Calu3 (cell line): ENCODE data around the gene KCTD2. TPM values are rescaled to one million over a fixed set of nuclear protein-coding genes. Genes with fewer than 3 reads are reported as not detected.

ENCODE experiments used
- BruUV-seq: library from RNA; stranded (reverse); fragments of 400-500 nt; replicated peaks from 2 replicates; lab custom pipeline; 2021; lab: Mats Ljungman, UMichigan
- CTCF ChIA-PET: fragments of 300-600 bp; sonication (Branson Sonifier 250); formaldehyde crosslinking; loops from one replicate; lab custom pipeline; 2022; ENCODE audit warnings: antibody characterized with exemption; lab: Charles Lee
- DNase-seq: peaks from one replicate; pipeline ENCODE4 v3.0.0; 2022
- H3K27ac Mint-ChIP-seq: one replicate; pipeline ENCODE4 v1.8.0; 2022; ENCODE audit warnings: mixed read lengths; ENCODE audit not compliant: unreplicated experiment
- H3K27me3 Mint-ChIP-seq: one replicate; pipeline ENCODE4 v1.8.0; 2022; ENCODE audit warnings: mixed read lengths; ENCODE audit not compliant: unreplicated experiment
- H3K36me3 Mint-ChIP-seq: one replicate; pipeline ENCODE4 v1.8.0; 2022; ENCODE audit warnings: mild to moderate bottlenecking, moderate library complexity, mixed read lengths; ENCODE audit not compliant: insufficient read depth, unreplicated experiment
- H3K4me1 Mint-ChIP-seq: one replicate; pipeline ENCODE4 v1.8.0; 2022; ENCODE audit warnings: mild to moderate bottlenecking, low read depth, mixed read lengths; ENCODE audit not compliant: unreplicated experiment
- H3K4me3 Mint-ChIP-seq: one replicate; pipeline ENCODE4 v1.8.0; 2022; ENCODE audit warnings: mild to moderate bottlenecking, low read depth, moderate library complexity, mixed read lengths; ENCODE audit not compliant: unreplicated experiment
- H3K9me3 Mint-ChIP-seq: one replicate; pipeline ENCODE4 v1.8.0; 2022; ENCODE audit warnings: low read depth, mixed read lengths; ENCODE audit not compliant: unreplicated experiment
- intact Hi-C: fragments of 100-400 bp; cut with micrococcal nuclease; formaldehyde crosslinking; loops from one replicate; pipeline ENCODE4 v1.10.0; 2022; ENCODE audit not compliant: unreplicated experiment
- total RNA-seq: library from RNA; stranded (reverse); gene quantifications from 2 replicates; pipeline ENCODE4 v1.2.3, GENCODE V29; 2022
- TF ChIP-seq, protein P1 (sequence below): fragments of 200-600 bp; IDR thresholded peaks from one replicate; pipeline ENCODE4 v1.8.0; 2022; ENCODE audit warnings: antibody characterized with exemption; ENCODE audit not compliant: unreplicated experiment

The KCTD2 gene
- total RNA-seq, 1 experiment from 2014 or later, result 24.4 TPM

DNA sequence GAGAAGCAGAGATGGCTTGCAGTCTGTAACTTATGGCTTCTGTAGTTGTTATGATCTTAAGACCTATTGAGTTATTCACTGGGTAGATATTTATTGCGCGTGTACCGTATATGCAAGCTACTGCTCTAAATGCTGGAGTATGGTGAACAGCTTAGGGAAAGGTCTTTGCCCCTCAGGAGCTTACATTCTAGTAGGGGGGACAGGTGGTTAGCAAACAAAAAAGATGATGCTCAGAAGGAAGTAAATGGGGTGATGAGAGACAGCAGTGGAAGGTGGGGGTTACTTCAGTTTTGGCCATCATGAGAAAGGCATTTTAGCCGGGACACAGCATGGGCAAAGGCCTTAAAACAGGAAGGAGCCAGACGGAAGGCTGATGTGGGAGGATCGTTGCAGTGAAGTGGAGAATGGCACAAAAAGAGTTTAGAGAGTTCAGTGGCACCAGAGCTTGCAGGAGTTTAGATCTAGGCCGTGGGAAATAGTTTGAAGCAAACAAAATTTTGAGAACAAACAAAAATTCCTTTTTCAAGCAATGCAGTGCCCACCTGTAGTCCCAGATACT is 64.8 kb downstream of the KCTD2 start:
- Mint-ChIP-seq H3K27me3 (no peaks in the 10 kb centered on the region), H3K36me3 (peaks cover 78% of the 10 kb centered on the region), H3K27ac (peak overlapping the region; percentile 23), H3K4me1 (peaks cover 22% of the 10 kb centered on the region), H3K9me3 (no peaks in the 10 kb centered on the region), H3K4me3 (peak overlapping the region; percentile 85)
- TF ChIP-seq, protein P1, sequence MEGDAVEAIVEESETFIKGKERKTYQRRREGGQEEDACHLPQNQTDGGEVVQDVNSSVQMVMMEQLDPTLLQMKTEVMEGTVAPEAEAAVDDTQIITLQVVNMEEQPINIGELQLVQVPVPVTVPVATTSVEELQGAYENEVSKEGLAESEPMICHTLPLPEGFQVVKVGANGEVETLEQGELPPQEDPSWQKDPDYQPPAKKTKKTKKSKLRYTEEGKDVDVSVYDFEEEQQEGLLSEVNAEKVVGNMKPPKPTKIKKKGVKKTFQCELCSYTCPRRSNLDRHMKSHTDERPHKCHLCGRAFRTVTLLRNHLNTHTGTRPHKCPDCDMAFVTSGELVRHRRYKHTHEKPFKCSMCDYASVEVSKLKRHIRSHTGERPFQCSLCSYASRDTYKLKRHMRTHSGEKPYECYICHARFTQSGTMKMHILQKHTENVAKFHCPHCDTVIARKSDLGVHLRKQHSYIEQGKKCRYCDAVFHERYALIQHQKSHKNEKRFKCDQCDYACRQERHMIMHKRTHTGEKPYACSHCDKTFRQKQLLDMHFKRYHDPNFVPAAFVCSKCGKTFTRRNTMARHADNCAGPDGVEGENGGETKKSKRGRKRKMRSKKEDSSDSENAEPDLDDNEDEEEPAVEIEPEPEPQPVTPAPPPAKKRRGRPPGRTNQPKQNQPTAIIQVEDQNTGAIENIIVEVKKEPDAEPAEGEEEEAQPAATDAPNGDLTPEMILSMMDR, result no peak
- DNase-seq, result no peak
- CTCF ChIA-PET, result interaction anchor here (0.6 to 1.6 kb wide), 5 partner anchors 19 to 196 kb away, joined by 3 to 8 read pairs (median 4); partner anchors contain the start of gene NT5C
- BruUV-seq, result TSS peak; percentile 17
- intact Hi-C loops, result loop anchor here (5.0 kb wide), 2 partner anchors 60 to 300 kb away; no protein-coding TSS in a partner anchor

- no TSS peak for BruUV-seq
- TF ChIP-seq, protein P1, result peak; percentile 94
- CTCF ChIA-PET, result interaction anchor here (0.7 to 3.2 kb wide), 24 partner anchors 8 to 157 kb away, joined by 3 to 59 read pairs (median 4); partner anchors contain the start of genes JPT1, MIF4GD, MRPL58 and NT5C
- peaks cover 71% of the 10 kb centered on the region for H3K36me3 Mint-ChIP-seq
- peak overlapping the region; percentile 61 for H3K4me3 Mint-ChIP-seq
- peak; percentile 89 for DNase-seq
- no peaks in the 10 kb centered on the region for H3K27me3 Mint-ChIP-seq
- H3K4me1 Mint-ChIP-seq, result peaks cover 30% of the 10 kb centered on the region
- peak overlapping the region; percentile 62 for H3K27ac Mint-ChIP-seq
- intact Hi-C loops, result loop anchor here (1.0 to 5.0 kb wide), 3 partner anchors 58 to 298 kb away; no protein-coding TSS in a partner anchor
- no peaks in the 10 kb centered on the region for H3K9me3 Mint-ChIP-seq
These were observed 67.0 kb downstream of the KCTD2 start for GRCh38 chr17:75113798-75114551.

- TF ChIP-seq, protein P1, result no peak
- Mint-ChIP-seq H3K27me3 (no peaks in the 10 kb centered on the region), H3K27ac (peak overlapping the region; percentile 62), H3K9me3 (no peaks in the 10 kb centered on the region), H3K36me3 (peaks cover 69% of the 10 kb centered on the region), H3K4me1 (peaks cover 32% of the 10 kb centered on the region), H3K4me3 (peak overlapping the region; percentile 61)
- BruUV-seq, result no TSS peak
- no peak for DNase-seq
- intact Hi-C loops, result loop anchor here (1.0 to 5.0 kb wide), 3 partner anchors 58 to 298 kb away; no protein-coding TSS in a partner anchor
- CTCF ChIA-PET, result interaction anchor here (0.6 to 3.2 kb wide), 22 partner anchors 9 to 156 kb away, joined by 3 to 59 read pairs (median 4); partner anchors contain the start of genes JPT1, MIF4GD, MRPL58 and NT5C
These were observed 67.7 kb downstream of the KCTD2 start for GRCh38 chr17:75114552-75115314.

Other genes with a start within 250 kb of the KCTD2 start
- not detected in 2 replicates for gene GRIN2C, start 187.3 kb upstream of the KCTD2 start, total RNA-seq
- 8.4 and 13.5 TPM in 2 replicates for gene FDXR, start 174.2 kb upstream of the KCTD2 start, total RNA-seq
- gene FADS6, start 153.6 kb upstream of the KCTD2 start, total RNA-seq, result not detected in 2 replicates
- gene USH1G, start 124.0 kb upstream of the KCTD2 start, total RNA-seq, result 0.24 TPM in 1 of 2 replicates, not detected in the other
- gene OTOP2, start 123.0 kb upstream of the KCTD2 start, total RNA-seq, result not detected in 2 replicates
- gene OTOP3, start 111.3 kb upstream of the KCTD2 start, total RNA-seq, result not detected in 2 replicates
- 114 and 122 TPM in 2 replicates for gene HID1, start 74.5 kb upstream of the KCTD2 start, total RNA-seq
- 39.4 and 48.3 TPM in 2 replicates for gene CDR2L, start 59.6 kb upstream of the KCTD2 start, total RNA-seq
- 49.0 and 52.7 TPM in 2 replicates for gene MRPL58, start 34.6 kb upstream of the KCTD2 start, total RNA-seq
- 288 and 289 TPM in 2 replicates for gene ATP5PD, start 256 bp upstream of the KCTD2 start, total RNA-seq
- 124 and 187 TPM in 2 replicates for gene SLC16A5, start 40.7 kb downstream of the KCTD2 start, total RNA-seq
- gene ARMC7, start 62.7 kb downstream of the KCTD2 start, total RNA-seq, result 18.6 and 19.8 TPM in 2 replicates
- gene NT5C, start 84.5 kb downstream of the KCTD2 start, total RNA-seq, result 56.6 and 58.2 TPM in 2 replicates
- 479 and 546 TPM in 2 replicates for gene JPT1, start 107.3 kb downstream of the KCTD2 start, total RNA-seq
- 401 and 429 TPM in 2 replicates for gene SUMO2, start 135.7 kb downstream of the KCTD2 start, total RNA-seq
- 116 and 117 TPM in 2 replicates for gene NUP85, start 158.5 kb downstream of the KCTD2 start, total RNA-seq
- gene GGA3, start 214.4 kb downstream of the KCTD2 start, total RNA-seq, result 63.1 and 64.4 TPM in 2 replicates
- gene MRPS7, start 214.7 kb downstream of the KCTD2 start, total RNA-seq, result 62.0 and 69.7 TPM in 2 replicates
- 25.7 and 29.5 TPM in 2 replicates for gene MIF4GD, start 224.0 kb downstream of the KCTD2 start, total RNA-seq
- gene SLC25A19, start 242.2 kb downstream of the KCTD2 start, total RNA-seq, result 26.7 and 26.8 TPM in 2 replicates